ENCODE results near the gene FAM83B.
"Not testable (repeated sequence)": the region's sequence is repeated elsewhere in the genome, so short reads cannot be mapped to it uniquely, and the experiment has no call there.

The FAM83B gene

DNA sequence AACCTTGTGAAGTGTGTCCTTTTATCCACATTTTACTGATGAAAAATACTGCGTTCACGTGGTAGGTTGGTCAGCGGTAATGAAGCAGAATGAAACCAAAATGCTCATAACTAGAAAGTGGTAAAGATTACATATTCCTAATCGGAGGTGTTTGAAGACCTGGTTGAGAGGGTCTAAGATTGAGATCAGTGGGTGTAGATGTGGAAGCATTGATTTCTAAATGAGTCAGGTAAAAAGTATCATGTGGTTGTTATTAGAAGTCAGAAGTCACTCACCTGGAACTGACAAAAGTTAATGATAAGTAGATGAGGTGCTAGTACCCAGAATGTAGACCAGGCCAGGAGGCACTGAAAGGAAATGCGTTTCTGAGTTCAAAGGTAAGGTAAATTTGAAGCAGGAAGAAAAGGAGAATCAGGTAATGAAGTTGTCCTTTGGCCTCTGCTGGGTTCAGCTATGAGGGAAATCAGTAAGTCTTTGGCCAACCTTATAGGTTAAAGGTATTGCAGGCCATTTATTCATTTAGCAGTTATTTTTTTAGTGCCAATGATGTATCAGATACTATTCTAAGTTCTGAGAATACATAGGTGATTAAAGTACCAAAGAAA is 31.2 kb downstream of the FAM83B start:
- ATAC-seq: no peak
- TF ChIP-seq PPARA (CRISPR knock-in tag; IDR thresholded peaks at IDR 0.05; ENCODE audit: borderline replicate concordance) (no peak), ZNF565 (CRISPR knock-in tag; conservative IDR thresholded peaks at IDR 0.05; ENCODE audit: low read depth) (no peak), ZNF8 (CRISPR knock-in tag; IDR thresholded peaks at IDR 0.05) (no peak)

DNA sequence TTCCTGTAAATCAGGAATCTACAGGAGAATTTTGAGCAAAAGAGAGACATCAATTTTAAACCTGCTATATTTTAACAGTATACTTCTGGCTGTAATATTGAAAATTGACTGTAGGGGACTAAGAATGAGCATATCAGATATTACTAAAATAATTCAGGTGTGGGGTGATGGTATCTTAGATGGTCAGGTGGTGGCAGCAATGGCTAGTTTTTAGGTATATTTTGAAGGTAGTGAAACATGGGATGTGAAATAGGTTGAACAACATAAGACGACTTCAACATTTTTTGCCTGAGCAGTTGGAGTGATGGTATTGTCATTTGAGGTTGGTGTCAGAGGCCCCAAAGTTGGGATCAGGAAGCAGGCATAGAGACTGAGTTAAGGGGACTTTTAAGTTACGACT is 32.1 kb downstream of the FAM83B start:
- no peak for ATAC-seq

DNA sequence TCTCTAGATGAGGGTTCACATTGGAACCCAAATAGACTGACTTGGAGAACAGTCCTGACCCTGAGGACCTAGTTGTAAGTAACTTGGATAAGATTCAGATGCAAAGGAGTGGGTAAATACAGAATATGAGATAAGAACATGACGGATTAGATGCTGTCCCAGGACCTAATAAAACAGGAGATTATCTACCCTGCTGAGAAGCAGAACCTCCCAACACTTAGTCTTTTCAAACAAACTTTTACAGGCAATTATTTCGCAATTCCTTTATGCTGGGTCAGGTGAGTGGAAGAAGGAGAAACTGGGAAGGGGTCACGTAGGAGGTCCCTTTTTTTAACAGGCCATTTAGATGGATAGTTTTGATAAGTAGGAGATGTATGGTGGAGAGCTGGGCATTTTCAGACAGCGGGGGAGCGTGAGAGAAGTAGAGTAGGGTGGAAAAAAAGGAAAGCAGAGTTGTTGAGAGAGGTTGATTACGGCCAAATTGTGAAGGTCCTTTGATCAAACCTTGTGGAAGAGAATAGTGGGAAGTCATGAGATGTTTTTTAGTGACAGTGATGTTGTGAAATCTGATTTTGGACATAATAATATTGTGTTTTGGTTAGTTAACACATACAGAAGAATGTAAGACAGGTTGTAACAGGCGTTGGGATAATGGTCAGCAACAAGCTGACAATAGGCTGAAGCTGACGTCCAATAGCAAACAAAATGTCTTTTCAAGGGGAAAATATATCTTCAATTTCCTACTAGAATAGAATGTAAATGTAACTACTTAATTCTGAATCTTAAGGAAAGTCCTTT is 32.8 kb downstream of the FAM83B start:
- no peak for ATAC-seq
- no peak for TF ChIP-seq ZNF8 (CRISPR knock-in tag; IDR thresholded peaks at IDR 0.05)
- no peak for TF ChIP-seq GLIS3 (CRISPR knock-in tag; IDR thresholded peaks at IDR 0.05)

More for the DNA sequence above, 32.1 kb downstream of the FAM83B start:
- no peak for TF ChIP-seq TCF4 (CRISPR knock-in tag; IDR thresholded peaks at IDR 0.05; ENCODE audit: borderline replicate concordance)
- no peak for TF ChIP-seq ESRRG (CRISPR knock-in tag; IDR thresholded peaks at IDR 0.05)
- no peak for TF ChIP-seq ISL1 (CRISPR knock-in tag; IDR thresholded peaks at IDR 0.05)
- no peak for TF ChIP-seq BACH2 (CRISPR knock-in tag; IDR thresholded peaks at IDR 0.05; ENCODE audit: borderline replicate concordance)
- TF ChIP-seq CSDC2 (CRISPR knock-in tag; IDR thresholded peaks at IDR 0.05): no peak
- TF ChIP-seq, protein P1, sequence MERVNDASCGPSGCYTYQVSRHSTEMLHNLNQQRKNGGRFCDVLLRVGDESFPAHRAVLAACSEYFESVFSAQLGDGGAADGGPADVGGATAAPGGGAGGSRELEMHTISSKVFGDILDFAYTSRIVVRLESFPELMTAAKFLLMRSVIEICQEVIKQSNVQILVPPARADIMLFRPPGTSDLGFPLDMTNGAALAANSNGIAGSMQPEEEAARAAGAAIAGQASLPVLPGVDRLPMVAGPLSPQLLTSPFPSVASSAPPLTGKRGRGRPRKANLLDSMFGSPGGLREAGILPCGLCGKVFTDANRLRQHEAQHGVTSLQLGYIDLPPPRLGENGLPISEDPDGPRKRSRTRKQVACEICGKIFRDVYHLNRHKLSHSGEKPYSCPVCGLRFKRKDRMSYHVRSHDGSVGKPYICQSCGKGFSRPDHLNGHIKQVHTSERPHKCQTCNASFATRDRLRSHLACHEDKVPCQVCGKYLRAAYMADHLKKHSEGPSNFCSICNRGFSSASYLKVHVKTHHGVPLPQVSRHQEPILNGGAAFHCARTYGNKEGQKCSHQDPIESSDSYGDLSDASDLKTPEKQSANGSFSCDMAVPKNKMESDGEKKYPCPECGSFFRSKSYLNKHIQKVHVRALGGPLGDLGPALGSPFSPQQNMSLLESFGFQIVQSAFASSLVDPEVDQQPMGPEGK (CRISPR knock-in tag; IDR thresholded peaks at IDR 0.05; ENCODE audit: borderline replicate concordance): no peak
- no peak for TF ChIP-seq ZNF8 (CRISPR knock-in tag; IDR thresholded peaks at IDR 0.05)
- no peak for TF ChIP-seq SNAI2 (CRISPR knock-in tag; IDR thresholded peaks at IDR 0.05)
- no peak for TF ChIP-seq GLIS3 (CRISPR knock-in tag; IDR thresholded peaks at IDR 0.05)
- no peak for TF ChIP-seq RARB (CRISPR knock-in tag; IDR thresholded peaks at IDR 0.05)
- TF ChIP-seq, protein P2, sequence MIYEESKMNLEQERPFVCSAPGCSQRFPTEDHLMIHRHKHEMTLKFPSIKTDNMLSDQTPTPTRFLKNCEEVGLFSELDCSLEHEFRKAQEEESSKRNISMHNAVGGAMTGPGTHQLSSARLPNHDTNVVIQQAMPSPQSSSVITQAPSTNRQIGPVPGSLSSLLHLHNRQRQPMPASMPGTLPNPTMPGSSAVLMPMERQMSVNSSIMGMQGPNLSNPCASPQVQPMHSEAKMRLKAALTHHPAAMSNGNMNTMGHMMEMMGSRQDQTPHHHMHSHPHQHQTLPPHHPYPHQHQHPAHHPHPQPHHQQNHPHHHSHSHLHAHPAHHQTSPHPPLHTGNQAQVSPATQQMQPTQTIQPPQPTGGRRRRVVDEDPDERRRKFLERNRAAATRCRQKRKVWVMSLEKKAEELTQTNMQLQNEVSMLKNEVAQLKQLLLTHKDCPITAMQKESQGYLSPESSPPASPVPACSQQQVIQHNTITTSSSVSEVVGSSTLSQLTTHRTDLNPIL (CRISPR knock-in tag; IDR thresholded peaks at IDR 0.05; ENCODE audit: low read depth): no peak
- TF ChIP-seq ZFP30 (CRISPR knock-in tag; IDR thresholded peaks at IDR 0.05): no peak
- TF ChIP-seq, protein P3, sequence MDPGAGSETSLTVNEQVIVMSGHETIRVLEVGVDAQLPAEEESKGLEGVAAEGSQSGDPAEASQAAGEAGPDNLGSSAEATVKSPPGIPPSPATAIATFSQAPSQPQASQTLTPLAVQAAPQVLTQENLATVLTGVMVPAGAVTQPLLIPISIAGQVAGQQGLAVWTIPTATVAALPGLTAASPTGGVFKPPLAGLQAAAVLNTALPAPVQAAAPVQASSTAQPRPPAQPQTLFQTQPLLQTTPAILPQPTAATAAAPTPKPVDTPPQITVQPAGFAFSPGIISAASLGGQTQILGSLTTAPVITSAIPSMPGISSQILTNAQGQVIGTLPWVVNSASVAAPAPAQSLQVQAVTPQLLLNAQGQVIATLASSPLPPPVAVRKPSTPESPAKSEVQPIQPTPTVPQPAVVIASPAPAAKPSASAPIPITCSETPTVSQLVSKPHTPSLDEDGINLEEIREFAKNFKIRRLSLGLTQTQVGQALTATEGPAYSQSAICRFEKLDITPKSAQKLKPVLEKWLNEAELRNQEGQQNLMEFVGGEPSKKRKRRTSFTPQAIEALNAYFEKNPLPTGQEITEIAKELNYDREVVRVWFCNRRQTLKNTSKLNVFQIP (CRISPR knock-in tag; IDR thresholded peaks at IDR 0.05; ENCODE audit: borderline replicate concordance, low read depth): no peak
- TF ChIP-seq, protein P4, sequence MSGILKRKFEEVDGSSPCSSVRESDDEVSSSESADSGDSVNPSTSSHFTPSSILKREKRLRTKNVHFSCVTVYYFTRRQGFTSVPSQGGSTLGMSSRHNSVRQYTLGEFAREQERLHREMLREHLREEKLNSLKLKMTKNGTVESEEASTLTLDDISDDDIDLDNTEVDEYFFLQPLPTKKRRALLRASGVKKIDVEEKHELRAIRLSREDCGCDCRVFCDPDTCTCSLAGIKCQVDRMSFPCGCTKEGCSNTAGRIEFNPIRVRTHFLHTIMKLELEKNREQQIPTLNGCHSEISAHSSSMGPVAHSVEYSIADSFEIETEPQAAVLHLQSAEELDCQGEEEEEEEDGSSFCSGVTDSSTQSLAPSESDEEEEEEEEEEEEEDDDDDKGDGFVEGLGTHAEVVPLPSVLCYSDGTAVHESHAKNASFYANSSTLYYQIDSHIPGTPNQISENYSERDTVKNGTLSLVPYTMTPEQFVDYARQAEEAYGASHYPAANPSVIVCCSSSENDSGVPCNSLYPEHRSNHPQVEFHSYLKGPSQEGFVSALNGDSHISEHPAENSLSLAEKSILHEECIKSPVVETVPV (CRISPR knock-in tag; IDR thresholded peaks at IDR 0.05): no peak
- no peak for TF ChIP-seq TOX (CRISPR knock-in tag; IDR thresholded peaks at IDR 0.05; ENCODE audit: borderline replicate concordance)
- TF ChIP-seq PPARA (CRISPR knock-in tag; IDR thresholded peaks at IDR 0.05; ENCODE audit: borderline replicate concordance): no peak
- TF ChIP-seq ZNF565 (CRISPR knock-in tag; conservative IDR thresholded peaks at IDR 0.05; ENCODE audit: low read depth): no peak
- TF ChIP-seq ZC3H10 (CRISPR knock-in tag; IDR thresholded peaks at IDR 0.05): no peak
- no peak for TF ChIP-seq ZNF70 (CRISPR knock-in tag; IDR thresholded peaks at IDR 0.05)
- TF ChIP-seq ARNTL (CRISPR knock-in tag; IDR thresholded peaks at IDR 0.05; ENCODE audit: borderline replicate concordance, low read depth): no peak

DNA sequence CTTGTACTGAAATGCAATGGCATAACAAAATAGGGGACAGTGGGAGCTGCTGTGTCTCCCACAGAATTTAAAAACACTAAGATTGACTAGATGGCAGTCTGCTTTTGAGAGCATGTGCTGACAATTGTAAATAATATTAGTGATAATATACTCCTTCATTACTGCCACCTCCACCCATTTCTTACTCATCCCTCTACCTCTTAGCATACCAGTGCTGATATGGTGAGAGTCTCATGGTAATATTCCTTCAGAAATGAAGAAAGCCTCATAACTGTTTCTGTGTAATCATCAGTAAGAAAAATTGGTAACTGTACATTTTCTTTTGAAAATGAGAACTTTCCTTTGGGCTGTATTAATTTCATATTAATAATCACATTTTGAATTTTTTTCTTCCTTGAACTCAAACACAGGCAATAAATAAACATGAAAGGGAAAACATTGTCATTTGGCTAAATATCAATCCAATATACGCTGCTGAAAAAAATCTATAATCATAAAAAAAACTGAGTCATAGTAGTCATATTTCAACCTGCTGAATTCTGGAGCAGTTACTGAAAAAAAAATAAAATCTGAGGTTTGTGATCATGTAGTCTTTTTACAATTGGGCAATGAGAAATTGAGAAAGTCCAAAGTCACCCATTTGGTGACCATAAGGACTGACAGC is 34.6 kb downstream of the FAM83B start:
- ATAC-seq: no peak
- TF ChIP-seq ZNF8 (CRISPR knock-in tag; IDR thresholded peaks at IDR 0.05) (no peak), SNAI2 (CRISPR knock-in tag; IDR thresholded peaks at IDR 0.05) (no peak), GLIS3 (CRISPR knock-in tag; IDR thresholded peaks at IDR 0.05) (no peak), BACH2 (CRISPR knock-in tag; IDR thresholded peaks at IDR 0.05; ENCODE audit: borderline replicate concordance) (no peak), PPARA (CRISPR knock-in tag; IDR thresholded peaks at IDR 0.05; ENCODE audit: borderline replicate concordance) (no peak), ZFP30 (CRISPR knock-in tag; IDR thresholded peaks at IDR 0.05) (no peak), ZNF70 (CRISPR knock-in tag; IDR thresholded peaks at IDR 0.05) (no peak)

DNA sequence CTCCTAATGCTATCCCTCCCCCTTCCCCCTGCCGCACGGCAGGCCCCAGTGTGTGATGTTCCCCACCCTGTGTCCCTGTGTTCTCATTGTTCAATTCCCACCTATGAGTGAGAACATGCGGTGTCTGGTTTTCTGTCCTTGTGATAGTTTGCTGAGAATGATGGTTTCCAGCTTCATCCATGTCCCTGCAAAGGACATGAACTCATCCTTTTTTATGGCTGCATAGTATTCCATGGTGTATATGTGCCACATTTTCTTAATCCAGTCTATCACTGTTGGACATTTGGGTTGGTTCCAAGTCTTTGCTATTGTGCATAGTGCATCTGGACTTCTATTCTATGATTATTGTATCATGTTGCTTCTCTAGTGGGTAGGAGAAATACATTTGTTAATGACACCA is 35.3 kb downstream of the FAM83B start:
- ATAC-seq: not testable (repeated sequence)
